H1 (cell line): ENCODE data around the gene BTNL3. TPM values are rescaled to one million over a fixed set of nuclear protein-coding genes. Genes with fewer than 3 reads are reported as not detected.

Source experiments
- CTCF ChIA-PET: fragments of 300-600 bp; sonication (Branson Sonifier 250); formaldehyde crosslinking; loops from one replicate; lab custom pipeline; 2021; ENCODE audit not compliant: partially characterized antibody; lab: Charles Lee
- POLR2A ChIA-PET: fragments of 300-600 bp; sonication (Branson Sonifier 250); formaldehyde crosslinking; loops from one replicate; lab custom pipeline; 2021; ENCODE audit warnings: inconsistent platforms; ENCODE audit not compliant: partially characterized antibody; lab: Charles Lee
- DNase-seq, 2 experiments: peaks; one replicate each; pipeline versions ENCODE4 v3.0.0 to v3.0.0-alpha.2; 2010 to 2022; ENCODE audit warnings: low spot score in 2 of 2, low read depth in 1 of 2, mixed read lengths in 1 of 2
- FAIRE-seq: peaks from 2 replicates; lab custom pipeline; 2011; peaks lifted over from hg19 to GRCh38; lab: Jason Lieb, UNC
- H2AFZ ChIP-seq: 2 replicates; pipeline ENCODE4 v1.8.1; 2012; ENCODE audit warnings: low read length, inconsistent platforms
- H2AK5ac ChIP-seq: 2 replicates; pipeline ENCODE4 v1.6.1; 2013; ENCODE audit warnings: low read depth, low read length
- H2BK120ac ChIP-seq: replicated peaks from 2 replicates; pipeline ENCODE3; 2013; ENCODE audit warnings: low read depth, low read length, inconsistent platforms
- H2BK12ac ChIP-seq: 2 replicates; pipeline ENCODE4 v1.6.1; 2013; ENCODE audit warnings: low read depth, low read length
- H2BK15ac ChIP-seq: 2 replicates; pipeline ENCODE4 v1.6.1; 2013; ENCODE audit warnings: low read length
- H2BK20ac ChIP-seq: 2 replicates; pipeline ENCODE4 v1.6.1; 2013; ENCODE audit warnings: low read length
- H2BK5ac ChIP-seq: 2 replicates; pipeline ENCODE4 v1.6.1; 2013; ENCODE audit warnings: low read depth, low read length
- H3K14ac ChIP-seq: 2 replicates; pipeline ENCODE4 v1.6.1; 2013; ENCODE audit warnings: inconsistent platforms; ENCODE audit not compliant: insufficient read length
- H3K18ac ChIP-seq: 2 replicates; pipeline ENCODE4 v1.6.1; 2013; ENCODE audit warnings: low read length; ENCODE audit errors: extremely low read depth
- H3K23ac ChIP-seq: 2 replicates; pipeline ENCODE4 v1.6.1; 2013; ENCODE audit warnings: inconsistent platforms; ENCODE audit not compliant: insufficient read length
- H3K23me2 ChIP-seq: 2 replicates; pipeline ENCODE4 v1.6.1; 2013; ENCODE audit warnings: low read depth, low read length
- H3K27ac ChIP-seq: 2 replicates; pipeline ENCODE4 v1.6.1; 2011; ENCODE audit warnings: low read depth, low read length, inconsistent platforms
- H3K27me3 ChIP-seq, 4 experiments: replicated peaks in 1 of 4; 1 replicate in 1 of 4; 2 replicates in 3 of 4; pipeline versions ENCODE4 v1.6.1 to v1.8.1; 2011 to 2013; ENCODE audit warnings: low read length in 3 of 4, mild to moderate bottlenecking in 3 of 4, inconsistent platforms in 2 of 4, mixed read lengths in 2 of 4, moderate library complexity in 1 of 4; ENCODE audit not compliant: control insufficient read depth in 3 of 4, insufficient read depth in 3 of 4; ENCODE audit errors: extremely low read depth in 1 of 4
- H3K36me3 ChIP-seq, 4 experiments: 2 replicates each; pipeline versions ENCODE4 v1.6.1 to v1.8.1; 2011 to 2013; ENCODE audit warnings: mild to moderate bottlenecking in 4 of 4, low read length in 3 of 4, moderate library complexity in 2 of 4, control low read depth in 1 of 4, inconsistent platforms in 1 of 4; ENCODE audit not compliant: insufficient read depth in 4 of 4, control insufficient read depth in 2 of 4
- H3K4ac ChIP-seq: replicated peaks from 2 replicates; pipeline ENCODE3; 2013; ENCODE audit warnings: low read length, low read depth, mixed read lengths, inconsistent platforms; ENCODE audit not compliant: insufficient read length
- H3K4me1 ChIP-seq, 4 experiments: replicated peaks in 1 of 4; 1 replicate in 1 of 4; 2 replicates in 3 of 4; pipeline versions ENCODE4 v1.6.1 to v1.8.1; 2011 to 2013; ENCODE audit warnings: low read length in 3 of 4, inconsistent platforms in 2 of 4, mixed read lengths in 1 of 4; ENCODE audit not compliant: insufficient read depth in 4 of 4, control insufficient read depth in 3 of 4
- H3K4me2 ChIP-seq, 2 experiments: 2 replicates each; pipeline versions ENCODE4 v1.6.1 to v1.8.1; 2011 to 2013; ENCODE audit warnings: low read depth in 2 of 2, low read length in 2 of 2, control low read depth in 1 of 2, inconsistent platforms in 1 of 2, mild to moderate bottlenecking in 1 of 2; ENCODE audit not compliant: insufficient read depth in 1 of 2
- H3K4me3 ChIP-seq, 4 experiments: fragments of 200-600, 300-600 bp in 1 of 4; sonication (generic), shearing (Covaris generic), sonication (Bioruptor Twin) in 1 of 4; 2 replicates each; pipeline versions ENCODE4 v1.5.1 to v1.8.1; 2011 to 2016; ENCODE audit warnings: low read length in 4 of 4, low read depth in 3 of 4, control low read depth in 2 of 4, inconsistent platforms in 2 of 4, mild to moderate bottlenecking in 2 of 4, mixed read lengths in 1 of 4, moderate library complexity in 1 of 4; ENCODE audit not compliant: insufficient read depth in 2 of 4; ENCODE audit errors: extremely low read depth in 1 of 4
- H3K56ac ChIP-seq: replicated peaks from 2 replicates; pipeline ENCODE3; 2013; ENCODE audit warnings: low read depth, mild to moderate bottlenecking, mixed read lengths, low read length, inconsistent platforms; ENCODE audit not compliant: insufficient read length
- H3K79me1 ChIP-seq: 2 replicates; pipeline ENCODE4 v1.6.1; 2013; ENCODE audit warnings: low read depth, low read length, control low read depth
- H3K79me2 ChIP-seq, 2 experiments: 2 replicates each; pipeline versions ENCODE4 v1.6.1 to v1.8.1; 2012 to 2013; ENCODE audit warnings: low read length in 2 of 2, mild to moderate bottlenecking in 2 of 2, inconsistent platforms in 1 of 2; ENCODE audit not compliant: insufficient read depth in 2 of 2, control insufficient read depth in 1 of 2
- H3K9ac ChIP-seq, 4 experiments: replicated peaks in 1 of 4; 1 replicate in 1 of 4; 2 replicates in 3 of 4; pipeline versions ENCODE4 v1.6.1 to v1.8.1; 2011 to 2013; ENCODE audit warnings: low read depth in 3 of 4, low read length in 3 of 4, control low read depth in 2 of 4, mild to moderate bottlenecking in 2 of 4, moderate library complexity in 2 of 4, inconsistent platforms in 1 of 4; ENCODE audit errors: extremely low read depth in 1 of 4
- H3K9me3 ChIP-seq, 2 experiments: 2 replicates each; pipeline versions ENCODE4 v1.6.1 to v1.8.1; 2012 to 2013; ENCODE audit warnings: mild to moderate bottlenecking in 2 of 2, moderate library complexity in 2 of 2, control low read depth in 1 of 2, inconsistent platforms in 1 of 2, low read depth in 1 of 2, low read length in 1 of 2, mixed read lengths in 1 of 2; ENCODE audit not compliant: insufficient read depth in 2 of 2
- H4K20me1 ChIP-seq, 2 experiments: replicated peaks in 1 of 2; 2 replicates each; pipeline versions ENCODE3 to v1.8.1; 2011 to 2013; ENCODE audit warnings: inconsistent platforms in 2 of 2, low read length in 2 of 2, mild to moderate bottlenecking in 1 of 2; ENCODE audit not compliant: insufficient read depth in 2 of 2, control insufficient read depth in 1 of 2
- H4K5ac ChIP-seq: 2 replicates; pipeline ENCODE4 v1.6.1; 2013; ENCODE audit warnings: low read length, low read depth, mixed read lengths, inconsistent platforms; ENCODE audit not compliant: insufficient read length
- H4K8ac ChIP-seq: 2 replicates; pipeline ENCODE4 v1.8.0; 2013; ENCODE audit warnings: mild to moderate bottlenecking, moderate library complexity, low read length, inconsistent platforms; ENCODE audit not compliant: insufficient read depth; ENCODE audit errors: extremely low read depth
- H4K91ac ChIP-seq: replicated peaks from 2 replicates; pipeline ENCODE3; 2013; ENCODE audit warnings: low read length, mixed read lengths, inconsistent platforms; ENCODE audit not compliant: insufficient read length
- CBX8 ChIP-seq: fragments of 300-800, 300-1000 bp; sonication (generic); IDR thresholded peaks from 2 replicates; pipeline ENCODE4 v1.7.1; 2016; ENCODE audit warnings: low read depth, low read length, borderline replicate concordance
- EGR1 ChIP-seq: IDR thresholded peaks from 2 replicates; pipeline ENCODE4 v1.6.1; 2011; ENCODE audit warnings: low read depth, low read length, borderline replicate concordance
- GABPA ChIP-seq: IDR thresholded peaks from 2 replicates; pipeline ENCODE4 v1.6.1; 2011; ENCODE audit warnings: mild to moderate bottlenecking, low read length, moderate library complexity, borderline replicate concordance; ENCODE audit not compliant: insufficient read depth
- JUN ChIP-seq: IDR thresholded peaks from 2 replicates; pipeline ENCODE4 v1.6.1; 2011; ENCODE audit warnings: low read depth, mild to moderate bottlenecking, improper control_type of control experiment, low read length
- KDM1A ChIP-seq: fragments of 200-600, 300-600 bp; sonication (generic); IDR thresholded peaks from 2 replicates; pipeline ENCODE4 v1.7.1; 2016; ENCODE audit warnings: mild to moderate bottlenecking, low read length, borderline replicate concordance
- POLR2A ChIP-seq, 2 experiments: IDR thresholded peaks; 1 replicate in 1 of 2; 2 replicates in 1 of 2; pipeline ENCODE4 v1.6.1; 2011; ENCODE audit warnings: low read depth in 2 of 2, low read length in 2 of 2, mild to moderate bottlenecking in 2 of 2; ENCODE audit errors: control extremely low read depth in 1 of 2
- POU5F1 ChIP-seq: IDR thresholded peaks from 2 replicates; pipeline ENCODE4 v1.6.1; 2011; ENCODE audit warnings: low read depth, mild to moderate bottlenecking, low read length, moderate library complexity
- SUZ12 ChIP-seq: fragments of 200-600 bp; sonication (generic); IDR thresholded peaks from 2 replicates; pipeline ENCODE4 v1.6.1; 2012; ENCODE audit warnings: mild to moderate bottlenecking, inconsistent platforms, low read length, moderate library complexity, mixed read lengths
- TAF1 ChIP-seq: IDR thresholded peaks from 2 replicates; pipeline ENCODE4 v1.6.1; 2011; ENCODE audit warnings: mild to moderate bottlenecking, low read depth, low read length
- WGBS, 2 experiments: shearing (Covaris generic) in 1 of 2; methylation state at CpG; one replicate each; pipeline versions ENCODE4 v1.1.6 to v1.1.7; 2013 to 2015; ENCODE audit warnings: low lambda C conversion rate in 2 of 2, mixed read lengths in 2 of 2, inconsistent platforms in 1 of 2, low coverage in 1 of 2, missing lambda C conversion rate in 1 of 2; ENCODE audit not compliant: insufficient replicate concordance in 2 of 2, insufficient coverage in 1 of 2, insufficient read length in 1 of 2; ENCODE audit errors: extremely low coverage in 1 of 2, missing lambda C conversion rate in 1 of 2; 5-methylcytosine and 5-hydroxymethylcytosine counted together
- polyA plus RNA-seq, 7 experiments: library from polyadenylated mRNA; depleted of rRNA in 3 of 7; stranded (reverse) in 5 of 7; unstranded in 2 of 7; fragments of >200 nt in 5 of 7; fragments of 200-250 nt in 2 of 7; gene quantifications; 1 replicate in 5 of 7; 2 replicates in 1 of 7; 4 replicates in 1 of 7; pipeline versions ENCODE4 v1.2.1 to v1.2.3, GENCODE V29; 2011 to 2013; ENCODE audit warnings: missing spikeins in 2 of 7, mixed read lengths in 2 of 7
- total RNA-seq: library from RNA; stranded (reverse); fragmentation: NEBNext Ultra II Directional; extraction: Animal tissue kit (Norgen Biotek cat#: 25700); gene quantifications from 2 replicates; pipeline ENCODE4 v1.2.1, GENCODE V29; 2021
- TF ChIP-seq, protein P1 (sequence below): IDR thresholded peaks from 2 replicates; pipeline ENCODE4 v1.6.1; 2011; ENCODE audit warnings: low read length, improper control_type of control experiment

BTNL3 gene
- total and polyA plus RNA-seq, 2 of the 8 experiments (the other 6 are each of a cell fraction or from before 2014, with no cell fraction given) = not detected

DNA sequence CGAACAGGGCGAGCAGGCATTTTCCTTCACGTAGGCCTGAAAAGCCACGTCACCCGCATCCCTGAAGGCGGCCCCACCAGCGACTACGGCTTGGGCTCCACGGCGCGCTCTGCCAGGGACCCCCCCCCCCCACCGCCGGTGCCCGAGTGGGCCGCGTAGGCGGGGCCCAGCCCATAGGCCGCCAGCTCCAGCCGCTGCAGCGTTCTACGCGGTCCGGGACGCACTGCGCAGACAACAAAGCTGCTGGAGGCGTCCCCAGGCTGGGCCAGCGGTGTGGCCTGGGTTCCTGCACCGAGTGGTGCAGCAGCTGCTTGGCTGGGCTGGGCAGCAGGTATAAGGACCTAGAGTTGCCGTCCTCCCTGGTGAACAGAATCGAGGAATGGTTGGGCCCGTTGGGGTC is 18.3 kb upstream of the BTNL3 start:
- no peaks in the 10 kb centered on the region for H4K20me1 ChIP-seq
- H3K4me3 ChIP-seq = no peak overlapping the region
- H3K9ac ChIP-seq = no peak overlapping the region
- H2AFZ ChIP-seq = no peak overlapping the region
- no peak overlapping the region for H2BK20ac ChIP-seq
- no peaks in the 10 kb centered on the region for H3K36me3 ChIP-seq
- H2BK12ac ChIP-seq = no peak overlapping the region
- no peak overlapping the region for H4K8ac ChIP-seq
- H3K79me1 ChIP-seq = no peaks in the 10 kb centered on the region
- H2BK5ac ChIP-seq = no peak overlapping the region
- no peaks in the 10 kb centered on the region for H3K79me2 ChIP-seq
- 96% methylated on average over 26 of the region's 31 CpGs; no CpG with 5 or more reads in 1 of the 2 experiments for WGBS, 2 experiments
- H2BK120ac ChIP-seq = no peak overlapping the region
- CTCF ChIA-PET = no interaction called here
- H3K14ac ChIP-seq = no peak overlapping the region
- no peak overlapping the region for H2BK15ac ChIP-seq
- no peak for FAIRE-seq
- no peak overlapping the region for H4K5ac ChIP-seq
- H3K18ac ChIP-seq = no peak overlapping the region
- DNase-seq = no peak
- peaks cover 22 to 35% of the 10 kb centered on the region in 2 experiments; a peak in 3 of 4 replicates for H3K9me3 ChIP-seq
- H3K27me3 ChIP-seq = no peaks in the 10 kb centered on the region
- H3K23me2 ChIP-seq = no peaks in the 10 kb centered on the region
- no peak overlapping the region for H3K27ac ChIP-seq
- POLR2A ChIA-PET = no interaction called here
- H2AK5ac ChIP-seq = no peak overlapping the region
- no peak overlapping the region for H3K4ac ChIP-seq
- H4K91ac ChIP-seq = no peak overlapping the region
- H3K56ac ChIP-seq = no peak overlapping the region
- no peak overlapping the region for H3K4me2 ChIP-seq
- no peak overlapping the region for H3K23ac ChIP-seq
- H3K4me1 ChIP-seq = no peaks in the 10 kb centered on the region
- TF ChIP-seq EGR1 (no peak), CBX8 (no peak), JUN (no peak), KDM1A (no peak), POU5F1 (no peak), GABPA (no peak), SUZ12 (no peak), POLR2A (IDR thresholded peaks at IDR 0.05; ENCODE audit: control extremely low read depth in 1 of 2, low read depth in 2 of 2, low read length in 2 of 2) (no peak), TAF1 (no peak)
- TF ChIP-seq, protein P1, sequence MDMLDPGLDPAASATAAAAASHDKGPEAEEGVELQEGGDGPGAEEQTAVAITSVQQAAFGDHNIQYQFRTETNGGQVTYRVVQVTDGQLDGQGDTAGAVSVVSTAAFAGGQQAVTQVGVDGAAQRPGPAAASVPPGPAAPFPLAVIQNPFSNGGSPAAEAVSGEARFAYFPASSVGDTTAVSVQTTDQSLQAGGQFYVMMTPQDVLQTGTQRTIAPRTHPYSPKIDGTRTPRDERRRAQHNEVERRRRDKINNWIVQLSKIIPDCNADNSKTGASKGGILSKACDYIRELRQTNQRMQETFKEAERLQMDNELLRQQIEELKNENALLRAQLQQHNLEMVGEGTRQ = no peak
